Limb (tissue), 2 donors: Measurements from ENCODE around the gene HMX1.

ENCODE experiments used
- DNase-seq, 2 donors: peaks; one replicate each; pipeline ENCODE4 v3.0.0-alpha.2; 2016; ENCODE audit errors: extremely low spot score in 2 of 2

Gene HMX1

DNA sequence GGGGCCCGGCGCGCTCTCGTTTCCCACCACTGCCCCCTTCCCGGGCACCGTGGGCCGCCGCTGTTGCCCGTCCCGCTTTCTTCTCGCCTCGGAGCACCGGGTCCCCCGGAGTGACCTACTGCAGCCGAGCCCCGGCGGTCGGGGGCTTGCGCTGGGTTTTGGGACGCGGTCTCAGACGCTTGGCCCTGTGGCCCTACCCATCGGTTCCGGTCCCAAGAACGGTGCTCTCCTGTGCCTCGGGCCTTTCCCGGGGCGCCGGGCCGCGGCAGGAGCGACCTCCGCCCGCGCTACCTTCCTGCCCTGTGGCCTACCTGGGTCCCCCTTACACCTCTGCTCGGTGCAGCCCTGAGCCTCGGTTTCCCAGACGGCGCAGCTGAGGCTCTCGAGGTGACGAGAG is 21.6 kb upstream of the HMX1 start:
- DNase-seq: no peak

GRCh38 chr4:8892556-8893226 is 21.1 kb upstream of the HMX1 start:
- DNase-seq: no peak

DNA sequence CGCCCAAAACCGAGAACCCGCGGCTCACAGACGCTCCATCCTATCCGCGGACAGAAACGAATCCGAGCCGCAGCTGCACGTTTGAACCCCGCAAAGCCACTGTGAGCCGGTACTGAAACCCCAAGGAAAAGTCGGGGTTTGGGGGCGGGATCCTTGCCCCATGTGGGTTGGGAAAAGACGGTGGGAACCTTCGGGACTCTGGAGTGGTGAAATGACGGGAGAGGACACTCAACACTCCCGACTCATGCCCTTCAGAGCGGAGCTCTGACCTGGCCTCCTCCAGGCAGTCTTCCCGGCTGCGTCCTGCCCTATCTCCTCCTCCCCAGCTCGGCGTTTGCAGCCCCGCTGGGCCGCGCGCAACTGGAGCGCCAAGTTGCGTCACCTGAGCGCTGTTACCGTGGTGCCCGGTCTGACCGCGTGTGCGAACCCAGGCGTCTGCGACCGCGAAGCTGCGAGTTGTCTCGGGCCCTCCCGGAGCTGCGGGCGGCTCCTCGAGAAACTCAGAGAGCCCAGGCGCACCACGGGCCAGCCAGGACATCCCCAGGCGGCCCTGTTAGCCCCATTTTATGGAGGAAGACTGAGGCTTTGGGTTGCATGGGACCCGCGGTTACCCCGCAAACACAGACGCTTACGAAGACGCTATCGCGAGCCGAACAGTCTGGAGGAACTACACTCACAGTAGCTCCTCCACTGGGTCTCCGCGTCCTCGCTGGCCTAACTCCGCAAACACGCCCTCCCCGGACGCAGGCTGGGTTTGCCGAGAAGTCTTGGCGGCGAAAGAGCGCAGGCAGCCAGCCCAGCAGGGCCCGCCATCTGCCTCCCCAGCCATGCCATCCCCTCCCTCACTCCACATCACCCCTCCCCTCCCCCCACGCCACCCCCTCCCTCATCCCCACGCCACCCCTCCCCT is 20.3 kb upstream of the HMX1 start:
- DNase-seq: no peak

DNA sequence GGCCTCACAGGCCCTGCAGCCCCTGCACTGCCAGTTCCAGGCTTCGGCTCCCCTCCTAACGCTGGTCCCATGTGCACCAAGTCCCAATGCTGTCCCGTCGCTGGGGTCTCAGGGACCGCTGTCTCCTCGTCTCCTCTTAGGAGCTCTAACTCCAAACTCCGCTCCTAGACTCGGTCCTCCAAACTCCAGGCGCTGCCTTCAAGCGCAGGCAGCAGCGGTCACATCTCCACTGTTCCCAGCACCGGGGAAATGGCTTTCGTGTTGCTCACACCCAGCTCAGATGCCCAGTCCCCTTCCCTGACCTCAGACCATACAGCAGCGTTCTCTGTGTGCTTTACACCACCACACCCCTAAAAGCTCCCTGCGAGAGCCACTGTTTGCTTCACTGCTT is 19.6 kb upstream of the HMX1 start:
- no peak for DNase-seq

- DNase-seq: no peak
Measured at GRCh38 chr4:8888856-8889255, 17.2 kb upstream of the HMX1 start.

DNA sequence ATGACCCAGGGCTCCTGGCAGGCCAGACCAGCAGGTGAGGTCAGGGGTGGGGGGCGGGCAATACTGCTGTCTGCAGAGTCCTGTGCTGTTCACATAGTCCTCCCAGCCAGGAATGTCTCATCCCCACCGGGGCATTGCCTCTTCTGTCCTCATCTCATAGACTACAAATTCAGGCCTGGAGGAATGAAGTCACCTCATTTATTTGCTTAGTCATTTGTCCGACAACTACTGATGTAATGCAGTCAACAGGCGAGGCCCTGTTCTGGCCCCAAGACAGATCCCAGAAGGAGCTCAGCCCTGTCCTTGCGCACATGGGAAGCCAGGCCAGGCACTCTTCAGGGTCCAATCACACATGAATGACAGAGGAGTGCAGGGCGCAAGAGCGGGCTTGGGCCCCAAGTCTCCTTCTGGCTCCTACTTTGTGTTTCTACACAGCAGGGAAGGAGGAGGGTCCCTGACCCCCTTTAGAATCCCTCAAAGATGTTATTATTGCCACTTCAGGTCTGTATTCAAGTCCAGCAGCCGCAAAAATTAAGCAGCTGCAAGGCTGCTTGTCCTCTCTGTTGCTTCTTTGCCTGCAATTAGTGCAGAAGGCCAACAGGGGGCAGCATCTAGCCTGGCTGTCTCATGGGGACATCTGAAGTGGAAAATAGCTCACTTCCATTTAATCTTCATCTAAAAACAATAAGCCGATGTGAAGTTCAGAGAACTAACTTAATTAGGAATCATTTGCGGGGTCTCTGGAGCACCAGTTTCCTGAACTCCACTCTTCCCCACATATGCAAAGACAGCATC is 15.2 kb upstream of the HMX1 start:
- no peak for DNase-seq

DNA sequence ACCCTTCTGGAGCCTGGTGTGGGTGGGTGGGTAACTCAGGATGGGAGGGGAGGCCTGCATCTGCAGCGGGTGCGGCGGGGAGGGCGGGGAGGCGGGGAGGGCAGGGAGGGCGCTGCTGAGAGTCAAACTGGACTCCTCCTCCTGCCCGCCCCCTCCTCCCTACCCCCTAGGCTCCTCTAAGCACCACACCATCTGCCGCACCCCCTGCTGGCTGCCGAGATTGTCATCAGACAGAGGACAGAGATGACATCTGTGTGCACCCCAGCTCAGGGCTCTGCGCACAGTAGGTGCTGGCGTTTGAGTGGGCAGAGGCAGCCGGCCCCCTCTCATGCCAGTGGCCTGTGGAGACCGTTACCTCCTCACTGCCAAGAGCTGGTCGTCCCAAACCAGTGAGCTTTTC is 10.6 kb upstream of the HMX1 start:
- DNase-seq: no peak

DNA sequence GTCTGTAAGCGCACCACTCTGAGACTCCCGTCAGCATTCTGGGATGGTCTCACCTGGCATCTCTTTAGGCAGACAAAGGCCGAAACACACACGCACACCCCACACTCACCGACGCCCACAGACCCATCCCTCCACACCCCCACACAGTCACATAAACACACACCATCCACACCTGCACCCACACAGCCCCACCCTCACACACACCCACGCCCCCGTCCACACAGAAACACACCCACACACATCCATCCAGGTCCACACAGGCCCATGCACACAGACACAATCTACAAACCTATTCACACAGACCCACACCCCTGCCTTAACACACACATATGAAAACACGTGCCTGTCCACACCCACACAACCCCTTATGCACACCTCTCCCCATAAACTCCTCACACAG is 9.2 kb upstream of the HMX1 start:
- DNase-seq: no peak

GRCh38 chr4:8879574-8879973 is 7.9 kb upstream of the HMX1 start:
- DNase-seq: no peak

DNA sequence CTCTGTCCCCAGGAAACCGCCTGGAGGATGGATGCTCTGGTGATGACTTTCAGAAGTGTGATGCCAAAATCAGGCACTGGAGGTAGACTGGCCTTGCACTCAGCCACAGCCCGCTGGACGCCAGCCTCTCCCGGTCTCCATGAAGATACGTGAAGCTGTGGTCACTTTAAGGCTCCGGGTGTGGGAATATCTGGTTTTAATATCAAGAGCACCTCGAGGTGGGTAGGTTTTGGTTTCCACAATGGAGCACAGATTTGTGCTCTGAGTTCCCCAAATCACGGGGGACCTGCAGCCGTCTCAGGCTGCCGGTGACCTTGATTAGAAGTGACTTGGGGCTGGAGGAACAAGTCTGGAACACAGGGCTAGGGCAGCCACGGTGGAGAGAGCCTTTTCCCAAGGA is 6.8 kb upstream of the HMX1 start:
- no peak for DNase-seq

GRCh38 chr4:8877780-8878040 is 6.1 kb upstream of the HMX1 start:
- DNase-seq: no peak

DNA sequence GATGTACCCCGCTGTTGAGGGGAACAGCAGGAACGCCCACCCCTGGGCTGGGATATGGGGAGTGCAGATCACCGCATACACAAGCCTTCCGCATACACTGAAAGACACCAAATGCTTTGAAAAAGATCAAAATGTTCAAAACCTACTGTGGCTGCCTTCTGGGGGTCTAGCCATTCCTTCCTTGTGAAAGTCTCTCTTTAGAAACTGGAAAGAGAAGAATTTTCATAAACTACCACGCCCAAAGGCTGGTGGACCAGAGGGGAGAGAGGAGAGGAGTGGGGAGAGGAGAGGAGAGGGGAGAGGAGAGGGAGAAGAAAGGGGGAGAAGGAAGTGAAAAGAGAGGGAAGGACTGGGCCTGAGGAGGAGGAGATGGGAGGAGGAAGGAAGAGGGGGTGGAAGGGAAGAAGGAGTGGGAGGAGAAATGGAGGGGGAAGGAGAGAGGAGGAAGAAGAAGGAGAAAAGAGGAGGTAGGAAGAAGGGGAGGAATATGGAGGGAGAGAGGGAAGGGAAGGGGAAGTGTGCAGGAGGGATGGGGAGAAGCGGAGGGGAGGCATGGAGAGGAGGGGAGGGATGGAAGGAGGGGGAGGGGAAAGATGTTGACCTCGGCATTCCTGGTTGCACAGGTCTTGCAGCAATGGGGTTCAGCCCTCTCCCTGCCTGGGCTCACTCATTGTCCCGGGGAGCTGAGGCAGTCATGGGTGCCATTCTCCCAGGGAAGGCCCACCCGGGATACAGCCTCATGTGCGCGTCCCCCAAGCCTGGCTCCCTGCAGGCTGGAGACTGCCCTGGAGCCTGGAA is 5.5 kb upstream of the HMX1 start:
- no peak for DNase-seq

- no peak for DNase-seq
Measured at GRCh38 chr4:8874896-8875680, 3.4 kb upstream of the HMX1 start.

DNA sequence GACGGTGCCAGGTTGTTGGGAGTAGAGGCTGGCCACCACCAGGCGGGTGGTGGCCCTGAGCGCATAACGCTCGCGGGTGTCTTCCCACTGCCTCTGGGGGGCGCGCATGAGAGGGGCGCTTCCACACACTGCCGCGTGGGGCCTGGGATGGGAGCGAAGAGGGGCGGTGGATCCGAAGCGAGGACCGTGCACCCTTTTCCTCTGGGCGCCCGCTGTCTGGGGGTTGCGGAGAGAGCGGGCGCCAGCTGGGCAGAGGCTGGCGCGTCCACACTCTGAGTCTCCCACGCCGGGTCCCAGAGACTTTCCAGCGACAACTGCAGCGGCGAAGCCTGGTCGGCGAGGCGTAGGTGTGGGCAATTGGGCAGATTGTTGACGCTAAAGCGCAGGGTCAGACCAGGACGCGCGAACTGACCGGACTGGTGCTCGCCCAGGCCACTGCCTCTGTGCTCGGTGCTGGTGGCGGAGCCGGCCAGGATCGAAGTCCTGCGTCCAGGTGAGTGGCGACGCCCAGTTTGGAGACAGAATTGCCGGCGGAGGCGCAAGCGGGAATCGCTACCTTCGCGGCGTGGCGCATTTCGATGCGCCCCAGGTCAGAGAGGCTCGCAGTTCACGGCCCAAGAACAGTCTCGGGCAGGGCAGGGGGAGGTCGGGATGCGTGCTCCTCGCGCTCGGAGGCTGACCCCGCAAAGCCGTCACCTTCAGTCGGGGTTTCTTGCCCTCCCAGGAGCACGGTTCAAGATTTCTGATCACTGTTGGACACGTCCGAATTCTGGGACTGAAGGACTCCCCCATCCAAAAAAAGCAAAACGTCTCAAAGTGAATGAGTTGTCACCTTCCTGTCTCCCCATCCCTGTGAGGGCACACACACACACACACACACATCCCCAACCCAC is 2.6 kb upstream of the HMX1 start:
- DNase-seq: no peak

DNA sequence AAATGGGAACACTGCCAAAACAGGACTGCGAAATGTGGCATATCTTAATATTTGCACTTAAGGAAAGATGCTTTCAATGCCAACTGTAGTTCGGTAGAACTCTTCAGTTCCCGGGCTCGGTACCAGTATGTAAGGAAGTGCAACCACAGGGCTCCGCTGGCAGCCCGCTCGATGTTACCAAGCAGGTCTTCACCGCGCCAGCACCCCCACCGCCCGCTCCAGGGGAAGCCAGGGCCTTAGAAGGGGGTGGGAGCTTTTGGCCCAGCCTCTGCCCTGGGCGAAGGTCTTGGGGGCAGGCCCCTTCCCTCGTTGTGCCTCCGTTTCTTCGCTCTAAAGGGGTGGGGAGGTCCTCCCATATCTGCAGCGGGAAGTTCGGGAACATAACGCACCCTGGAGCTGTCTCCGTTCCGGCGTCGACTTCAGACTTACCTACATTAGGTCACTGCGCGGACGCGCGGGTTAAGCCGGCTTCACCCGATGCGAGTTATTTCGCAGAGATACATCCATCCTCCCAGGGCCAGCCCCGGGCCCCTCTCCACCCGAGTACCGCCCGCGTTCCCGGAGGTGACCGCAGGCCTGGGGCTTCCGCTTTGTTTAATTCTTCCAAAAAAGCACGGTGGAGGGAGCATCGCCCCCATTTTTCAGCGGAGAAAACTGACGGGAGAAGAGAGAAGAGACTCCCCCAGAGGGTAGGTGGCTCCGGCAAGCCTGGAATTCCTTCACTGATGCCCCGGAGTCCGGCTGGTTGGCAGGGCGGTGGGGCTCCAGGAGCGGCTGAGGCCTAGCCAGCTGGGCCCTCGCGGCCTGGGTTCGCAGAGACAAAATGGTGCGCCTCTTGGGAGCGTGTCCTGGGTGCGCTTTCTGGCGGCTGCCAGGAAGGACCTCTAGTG is 1.0 kb upstream of the HMX1 start:
- no peak for DNase-seq

DNA sequence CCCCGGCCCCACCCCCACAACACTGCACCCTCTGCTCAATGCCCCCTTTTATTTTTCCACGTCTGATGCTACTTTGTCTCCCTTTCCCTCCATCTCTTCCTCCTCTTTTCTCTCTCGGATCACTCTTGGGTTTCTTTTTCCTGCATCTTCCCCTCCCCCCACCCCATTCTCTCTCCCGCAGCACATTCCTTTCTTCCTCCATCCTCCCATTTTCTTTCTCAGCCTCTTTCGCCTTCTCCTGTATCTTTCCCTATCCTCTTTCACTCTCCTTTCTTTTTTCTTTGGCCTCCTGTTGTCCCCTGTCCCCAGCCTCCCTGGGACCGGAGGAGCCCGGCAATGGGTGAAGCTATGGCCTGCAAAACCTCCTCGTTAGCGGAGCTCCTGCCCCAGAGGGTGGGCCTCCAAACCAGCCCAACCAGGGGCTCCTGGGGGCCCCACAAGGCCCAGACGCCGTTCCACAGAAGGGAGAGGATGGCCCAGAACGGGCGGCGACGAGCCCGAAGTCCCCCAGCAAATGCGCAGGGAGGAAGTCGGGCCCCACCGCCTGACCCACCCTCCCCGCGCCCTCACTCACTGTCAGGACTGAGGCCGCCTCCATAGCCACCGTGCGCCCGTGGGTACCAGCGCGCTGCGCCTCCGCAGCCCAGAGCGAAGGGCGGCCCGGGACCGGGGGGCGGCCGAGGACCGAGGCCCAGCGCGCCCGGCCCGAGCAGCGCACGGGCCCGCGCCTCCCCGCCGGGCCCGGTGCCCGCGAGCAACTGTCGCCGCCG is 807 bp downstream of the HMX1 start:
- no peak for DNase-seq

GRCh38 chr4:8869898-8870646 is 1.6 kb downstream of the HMX1 start:
- DNase-seq: no peak
